SHP77 (cell line): Measurements from ENCODE around the gene S100A3.

Source experiments
- DNase-seq, 2 experiments: peaks; one replicate each; lab custom pipeline; 2025; lab: John Stamatoyannopoulos, UW

Gene S100A3

DNA sequence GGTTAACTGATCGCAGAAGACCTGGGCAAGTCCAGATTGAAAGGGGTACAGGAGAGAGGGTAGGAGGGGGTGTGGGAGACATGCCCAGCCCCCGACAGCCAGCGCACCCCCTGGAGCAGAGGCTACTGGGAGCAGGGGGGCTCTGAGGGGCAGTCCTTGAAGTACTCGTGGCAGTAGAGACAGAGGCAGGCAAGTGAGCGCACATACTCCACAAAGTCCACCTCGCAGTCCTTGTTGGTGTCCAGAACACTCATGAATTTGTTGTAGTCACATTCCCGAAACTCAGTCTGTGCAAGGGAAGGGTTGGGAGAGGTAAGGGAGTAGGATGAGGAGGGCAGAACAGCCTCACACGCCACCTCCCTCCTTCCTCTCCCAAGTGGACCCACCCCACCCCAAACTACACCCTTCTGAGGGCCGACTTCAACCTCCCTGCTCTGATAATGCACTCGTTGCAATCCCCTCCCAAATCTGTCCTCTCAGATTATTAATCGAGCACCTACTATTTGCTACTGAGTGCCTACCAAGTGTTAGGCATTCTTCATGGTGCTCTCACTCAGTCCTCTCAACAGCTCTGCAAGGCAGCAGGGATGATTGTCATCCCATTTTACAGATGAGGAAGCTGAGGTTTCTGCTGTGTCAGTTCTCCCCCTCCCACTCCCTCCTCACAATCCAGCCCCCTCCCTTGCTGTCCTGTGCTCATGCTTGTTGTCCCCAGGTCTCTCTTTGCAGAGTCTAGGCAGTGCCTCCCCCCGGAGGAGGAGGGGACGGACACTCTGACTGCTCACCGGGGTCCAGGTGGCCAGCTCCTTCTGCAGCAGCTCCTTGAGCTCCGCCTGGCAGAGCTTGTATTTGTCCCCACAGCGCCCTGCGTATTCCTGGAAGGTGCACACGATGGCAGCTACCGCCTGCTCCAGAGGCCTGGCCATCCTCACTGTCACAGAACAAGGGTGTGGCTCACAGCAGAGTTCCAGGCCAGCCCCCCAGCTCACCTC lies 1.2 kb downstream of the S100A3 start:
- no peak for DNase-seq

DNA sequence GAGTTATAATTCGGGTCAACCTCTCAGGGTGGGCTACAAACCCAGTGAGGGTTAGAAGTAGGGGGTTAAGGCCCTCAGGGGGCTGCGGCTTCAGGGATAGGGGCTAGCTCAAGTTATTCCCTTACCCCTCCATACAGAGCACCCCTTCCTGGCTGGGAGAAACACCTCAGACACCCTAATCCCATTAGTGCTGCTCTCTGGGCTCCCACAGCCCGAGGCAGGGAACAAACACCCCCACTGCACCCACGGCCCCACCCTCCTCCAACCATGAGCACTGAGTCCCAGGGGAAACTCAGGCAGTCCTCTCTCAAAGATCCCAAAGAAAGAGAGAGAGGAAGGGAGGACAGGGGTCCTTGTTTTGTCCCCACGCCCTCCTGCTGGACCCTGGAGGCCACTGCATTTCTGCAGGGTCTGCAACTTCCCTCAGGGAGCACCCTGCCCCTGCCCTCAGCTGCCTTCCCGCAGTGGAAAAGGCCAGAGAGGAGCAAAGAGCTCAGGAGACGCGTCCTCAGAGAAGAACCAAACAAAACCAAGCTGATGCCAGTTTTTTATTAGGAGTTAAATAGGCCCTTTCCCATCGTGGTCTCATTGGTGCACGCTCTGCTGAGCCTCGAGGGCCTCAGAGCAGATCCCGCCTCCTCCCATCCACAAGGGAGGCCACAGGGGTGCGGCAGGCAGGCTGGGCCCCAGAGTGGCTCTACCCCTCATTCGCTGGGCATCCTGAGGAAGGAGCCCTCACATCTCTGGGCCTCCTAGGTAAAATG lies 2.1 kb downstream of the S100A3 start:
- DNase-seq: no peak

DNA sequence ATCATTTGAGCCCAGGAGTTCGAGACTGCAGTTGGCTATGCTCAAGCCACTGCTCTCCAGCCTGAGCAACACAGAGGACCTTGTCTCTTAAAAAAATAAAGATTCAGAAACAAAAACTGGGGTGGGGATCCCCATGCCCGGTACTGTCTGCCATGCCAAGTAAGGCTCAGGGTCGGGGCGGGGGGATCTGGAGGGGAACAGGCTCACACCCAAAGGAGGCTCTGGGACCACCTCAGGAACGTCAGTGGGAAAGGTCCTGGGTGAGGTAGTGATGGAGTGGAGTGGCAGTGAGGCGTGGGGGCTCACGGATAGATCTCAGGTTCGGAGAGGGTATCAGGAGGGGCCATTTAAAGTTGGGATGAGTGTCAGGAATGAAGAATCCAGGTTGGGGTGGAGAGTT lies 2.7 kb downstream of the S100A3 start:
- no peak for DNase-seq

DNA sequence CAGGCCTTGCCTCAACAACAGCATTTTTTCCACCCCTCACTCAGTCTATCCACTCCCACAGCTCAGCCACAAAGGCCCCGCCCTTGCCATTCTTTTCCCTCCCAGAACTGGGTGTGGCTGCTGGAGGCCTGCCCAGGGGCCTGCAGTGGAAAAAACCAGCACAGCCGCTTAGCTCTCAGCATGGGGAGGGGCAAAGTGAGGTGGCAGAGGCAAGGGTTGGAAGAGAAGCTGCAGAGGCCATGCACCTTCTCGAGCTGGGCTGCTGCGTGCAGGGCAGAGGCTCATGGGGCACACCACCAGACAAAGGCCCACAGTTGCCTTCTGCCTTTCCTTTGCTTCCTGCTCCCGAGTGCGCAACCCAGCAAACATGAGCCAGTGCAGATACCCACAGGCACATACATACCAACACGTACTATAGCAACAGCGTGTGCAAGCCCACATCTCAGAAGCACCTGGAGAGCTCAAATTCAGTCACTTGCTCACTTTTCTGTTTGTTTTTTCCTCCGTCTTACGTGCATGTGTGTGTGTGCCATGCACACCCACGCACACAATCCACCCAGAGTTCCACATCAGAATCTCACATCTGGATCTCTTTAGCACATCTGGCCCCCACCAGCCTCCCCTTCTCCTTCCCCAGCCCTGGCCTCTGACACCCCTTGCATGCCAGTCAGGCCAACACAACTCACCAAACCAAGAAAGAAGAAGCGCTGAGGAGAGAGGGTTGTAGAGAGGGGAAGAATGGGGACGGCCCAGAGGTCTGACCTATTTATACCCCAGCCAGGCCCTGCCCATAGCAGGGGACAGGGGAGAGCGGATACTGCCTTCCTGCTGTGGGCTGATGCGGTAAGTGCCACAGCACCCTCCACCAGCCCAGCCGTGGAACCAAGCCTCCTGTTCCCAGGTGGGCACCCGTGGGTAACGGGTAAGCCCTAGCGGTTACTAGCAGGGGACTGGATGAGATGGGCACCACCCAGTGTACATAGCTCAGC lies 3.7 kb downstream of the S100A3 start, which contains the start of gene S100A4:
Gene S100A4 (minus strand): TSS at position 740 of the 989 bp plus-strand sequence. CDS start 1,012 bp downstream, outside the sequence.
- peak; percentile 99 for DNase-seq

DNA sequence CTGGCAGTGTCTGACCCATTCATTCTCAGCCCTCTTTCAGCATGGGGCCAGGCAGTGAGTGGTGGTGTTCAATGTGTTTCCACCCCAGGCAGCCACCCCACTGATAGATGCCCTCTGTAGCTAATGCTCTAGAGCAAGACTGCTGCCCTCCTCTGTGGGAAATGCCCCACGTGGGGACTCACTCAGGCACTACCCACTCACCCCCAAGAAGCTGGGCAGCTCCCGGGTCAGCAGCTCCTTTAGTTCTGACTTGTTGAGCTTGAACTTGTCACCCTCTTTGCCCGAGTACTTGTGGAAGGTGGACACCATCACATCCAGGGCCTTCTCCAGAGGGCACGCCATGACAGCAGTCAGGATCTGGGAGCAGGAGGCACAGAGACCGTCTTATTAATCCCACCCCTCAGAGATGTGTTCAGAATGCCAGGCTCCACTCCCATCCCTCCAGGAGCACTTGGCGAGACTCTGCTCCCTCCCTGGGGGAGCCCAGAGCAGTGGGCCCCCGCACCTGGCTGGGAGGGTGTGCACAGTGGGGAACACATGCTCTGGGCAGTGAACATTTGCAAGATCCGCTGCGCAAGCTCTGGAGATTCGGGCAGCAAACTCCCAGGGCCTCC lies 4.5 kb downstream of the S100A3 start:
- DNase-seq: no peak

DNA sequence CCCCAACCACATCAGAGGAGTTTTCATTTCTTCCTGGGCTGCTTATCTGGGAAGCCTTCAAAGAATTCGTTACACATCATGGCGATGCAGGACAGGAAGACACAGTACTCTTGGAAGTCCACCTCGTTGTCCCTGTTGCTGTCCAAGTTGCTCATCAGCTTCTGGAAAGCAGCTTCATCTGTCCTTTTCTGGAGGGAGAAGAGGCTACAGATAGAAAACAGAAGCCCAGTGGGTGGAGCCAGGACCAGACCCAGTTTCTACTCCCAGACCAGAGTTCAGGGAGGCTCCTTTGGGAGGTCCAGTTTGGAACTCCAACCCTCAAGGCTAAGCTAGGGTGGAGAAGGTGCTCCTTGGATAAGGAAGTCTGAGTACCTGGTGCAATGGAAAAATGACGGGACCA lies 5.3 kb downstream of the S100A3 start:
- no peak for DNase-seq

DNA sequence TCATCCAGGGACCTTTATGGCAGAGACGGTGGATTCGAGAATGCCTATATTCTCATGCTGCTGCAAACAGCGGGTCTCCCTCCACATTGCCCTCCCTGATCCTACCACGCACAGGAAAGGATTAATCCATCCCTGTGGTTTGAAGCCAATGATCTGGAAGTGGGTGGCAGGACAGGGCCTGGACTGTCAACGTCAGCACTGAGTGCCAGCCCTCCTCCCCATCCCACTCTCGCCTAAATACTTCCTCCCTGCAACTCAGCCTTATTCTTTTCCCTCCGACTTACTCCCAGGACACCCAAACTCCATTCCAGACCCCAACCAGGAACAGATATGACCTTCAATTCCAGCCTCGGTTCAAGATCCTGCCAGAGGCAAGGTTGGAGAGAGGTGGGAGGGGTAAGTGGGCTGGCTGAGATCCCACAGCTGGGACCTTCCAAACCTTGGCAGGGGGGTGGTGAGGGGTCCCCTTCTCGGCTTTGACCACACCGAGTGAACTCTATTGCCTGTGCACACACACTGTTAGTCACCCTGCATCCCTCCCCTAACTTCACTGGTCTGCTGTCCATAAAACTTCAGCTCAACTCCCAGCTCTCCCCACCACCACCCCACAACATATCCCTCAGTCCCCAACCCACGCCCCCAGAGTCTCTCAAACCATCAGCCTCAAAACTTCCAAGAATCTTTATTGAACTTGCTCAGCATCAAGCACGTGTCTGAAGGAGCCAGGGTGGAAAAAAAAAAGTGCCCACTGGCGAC lies 5.9 kb downstream of the S100A3 start:
- DNase-seq: no peak

DNA sequence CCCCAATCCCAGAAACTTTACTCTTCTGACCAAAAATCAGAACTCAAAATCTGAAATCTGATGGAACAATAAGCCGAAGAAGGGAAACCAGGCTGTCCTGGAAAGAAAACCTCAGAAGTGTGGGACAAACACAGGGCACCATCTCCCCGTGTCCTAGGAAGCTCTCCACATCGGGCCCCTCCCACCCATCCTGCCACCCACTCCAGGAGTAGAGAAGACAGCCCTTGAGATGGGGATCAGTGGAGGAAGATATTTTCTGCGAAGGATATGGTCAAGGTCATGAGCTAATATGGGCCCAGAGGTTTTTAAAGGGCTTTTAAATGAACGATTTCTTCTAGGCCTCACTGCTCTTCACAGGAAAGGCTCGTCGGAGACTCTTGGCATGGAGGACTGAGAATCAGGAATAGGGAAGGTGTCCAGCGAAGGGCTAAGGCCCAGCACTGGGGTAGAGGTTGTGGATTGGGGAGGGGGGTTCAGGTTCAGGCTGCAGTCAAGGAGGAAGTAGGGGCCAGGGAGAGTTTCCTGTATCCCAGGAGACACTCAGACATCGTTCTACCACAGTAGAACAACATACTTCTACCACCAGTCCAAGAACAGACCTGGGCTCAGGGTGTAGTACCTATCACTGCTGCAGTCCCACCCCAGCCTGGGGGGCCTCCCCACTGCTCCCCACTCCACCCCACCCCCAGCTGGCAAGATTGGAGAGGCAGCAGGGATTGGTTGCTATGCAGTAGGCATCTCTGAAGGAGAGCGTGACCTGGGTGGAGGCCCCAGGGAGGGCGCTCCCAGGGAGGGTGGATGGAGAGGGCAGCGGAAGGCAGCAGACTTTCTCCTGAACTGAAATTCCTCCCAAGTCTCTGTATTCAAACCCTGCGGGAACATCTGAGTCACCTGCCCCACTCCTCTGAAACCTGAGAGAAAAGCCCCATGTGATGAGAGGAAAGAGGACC lies 7.1 kb downstream of the S100A3 start:
- no peak for DNase-seq

DNA sequence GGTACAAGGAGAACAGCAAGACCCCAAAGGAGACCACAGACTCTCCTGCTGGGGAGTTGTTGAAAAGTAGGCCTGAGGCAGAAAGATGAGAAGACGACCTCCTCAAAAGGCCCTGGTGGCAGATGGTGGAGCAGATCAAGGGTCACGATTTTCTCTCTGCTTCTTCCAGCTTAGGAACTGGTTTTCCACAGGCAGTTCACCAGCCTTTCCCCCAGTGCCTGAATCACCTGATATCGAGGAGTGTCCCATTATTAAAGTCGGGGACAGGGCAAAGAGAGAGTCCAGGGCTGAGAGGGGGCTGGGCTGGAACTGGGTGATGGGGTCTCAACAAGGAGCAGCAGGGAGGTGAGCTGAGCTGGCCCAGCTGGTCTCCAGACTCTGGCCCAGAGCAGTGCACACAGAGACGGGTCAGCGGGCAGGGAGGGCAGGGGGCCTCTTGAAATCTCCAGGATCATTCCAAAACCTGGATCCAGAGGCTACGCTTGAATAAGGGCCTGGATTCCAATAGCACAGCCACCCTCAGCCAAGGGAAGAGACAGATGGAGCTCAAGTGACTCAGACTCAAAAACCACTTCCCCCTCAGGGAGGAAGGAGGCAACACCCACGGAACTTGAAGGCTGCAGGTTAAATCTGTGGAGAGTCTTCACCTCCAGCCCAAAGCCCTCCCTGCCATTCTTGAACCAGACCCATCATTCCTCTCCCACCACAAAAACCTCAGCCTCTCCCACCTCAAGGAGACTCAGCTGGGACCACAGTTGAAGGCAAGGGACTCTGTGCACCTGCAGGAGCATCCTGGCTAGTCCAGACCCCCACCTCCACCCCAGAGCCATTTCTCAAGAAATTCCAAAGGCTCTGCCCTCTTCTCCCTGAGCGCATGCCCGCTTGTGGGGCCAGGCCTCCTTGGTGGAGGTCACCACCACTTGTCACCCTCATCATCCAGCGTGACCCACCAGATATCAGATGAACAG lies 8.4 kb downstream of the S100A3 start, which contains the start of gene S100A5:
Gene S100A5 (minus strand): TSS at position 541 of the 968 bp plus-strand sequence. CDS start 743 bp downstream, outside the sequence.
- DNase-seq: no peak

DNA sequence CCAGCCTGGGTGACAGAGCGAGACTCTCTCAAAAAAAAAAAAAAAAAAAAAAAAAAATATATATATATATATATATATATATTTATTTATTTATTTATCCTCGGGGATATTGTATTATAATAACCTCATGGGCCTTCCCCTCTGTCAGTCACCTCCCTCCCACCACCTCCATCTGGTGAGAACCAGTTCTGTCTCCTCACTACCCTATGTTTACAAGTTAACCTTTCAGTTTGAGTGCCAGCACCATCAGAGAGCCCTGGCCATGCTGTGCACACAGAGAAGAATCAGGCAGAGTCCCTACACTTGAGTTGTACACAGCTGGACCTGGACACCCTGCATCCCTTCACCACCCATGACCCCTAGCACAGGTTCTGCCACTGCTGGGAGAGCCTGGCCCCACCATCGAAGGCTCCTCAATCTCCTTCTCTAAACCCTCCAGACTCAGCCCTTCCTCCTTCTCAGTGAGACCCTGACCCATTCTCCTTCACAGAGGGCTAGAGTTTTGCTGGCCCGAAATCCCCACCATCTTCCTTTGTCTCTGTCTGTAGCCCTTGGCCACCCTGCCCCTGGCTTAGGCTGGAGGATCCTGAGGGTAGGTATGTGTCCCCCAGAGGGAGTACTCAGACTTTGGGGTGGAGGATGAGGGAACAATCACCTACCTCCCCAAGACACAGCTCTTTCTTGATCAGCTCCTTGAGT lies 9.5 kb downstream of the S100A3 start:
- DNase-seq: no peak

DNA sequence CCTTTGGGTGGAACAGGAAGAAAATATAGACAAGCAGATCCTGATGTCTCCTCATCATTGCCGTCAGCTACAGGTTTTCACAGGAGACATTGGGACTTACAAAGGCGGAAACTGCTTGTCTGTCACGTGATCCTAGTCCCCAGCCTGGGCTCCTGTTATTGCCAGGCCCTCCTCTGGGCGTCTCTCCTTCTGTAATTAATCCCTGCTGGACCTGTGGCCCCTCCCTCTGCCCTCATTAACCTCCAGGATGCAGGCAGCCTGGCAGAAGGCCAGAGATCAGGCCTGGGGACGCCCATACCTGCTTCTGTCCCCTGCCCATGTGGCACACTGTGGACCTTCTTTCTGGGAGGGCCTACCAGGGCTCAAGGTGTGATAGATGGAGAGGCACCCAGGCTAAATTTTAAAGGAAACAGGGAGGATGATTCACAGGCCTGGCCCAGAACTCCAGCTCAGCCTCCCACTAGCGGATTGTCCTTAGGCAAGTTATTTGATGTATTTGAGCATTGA lies 10.7 kb downstream of the S100A3 start:
- DNase-seq: peak; percentile 60 to 83

DNA sequence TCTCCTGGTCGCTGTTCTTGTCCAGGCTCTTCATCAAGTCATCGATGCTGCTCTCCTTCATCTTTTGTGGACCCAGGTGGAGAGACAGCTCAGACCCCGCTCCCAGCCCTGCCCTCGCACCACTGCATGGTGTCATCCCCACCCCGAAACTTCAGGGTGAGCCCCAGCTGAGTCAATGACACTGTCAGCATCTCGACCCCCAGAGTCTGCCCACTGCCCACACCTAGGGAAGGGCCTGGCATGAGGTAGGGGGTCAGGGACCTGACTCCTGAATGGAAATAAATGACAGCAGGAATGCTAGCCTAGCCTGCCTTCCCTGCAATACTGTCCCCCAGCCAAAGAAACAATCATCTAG lies 11.7 kb downstream of the S100A3 start:
- DNase-seq: no peak

DNA sequence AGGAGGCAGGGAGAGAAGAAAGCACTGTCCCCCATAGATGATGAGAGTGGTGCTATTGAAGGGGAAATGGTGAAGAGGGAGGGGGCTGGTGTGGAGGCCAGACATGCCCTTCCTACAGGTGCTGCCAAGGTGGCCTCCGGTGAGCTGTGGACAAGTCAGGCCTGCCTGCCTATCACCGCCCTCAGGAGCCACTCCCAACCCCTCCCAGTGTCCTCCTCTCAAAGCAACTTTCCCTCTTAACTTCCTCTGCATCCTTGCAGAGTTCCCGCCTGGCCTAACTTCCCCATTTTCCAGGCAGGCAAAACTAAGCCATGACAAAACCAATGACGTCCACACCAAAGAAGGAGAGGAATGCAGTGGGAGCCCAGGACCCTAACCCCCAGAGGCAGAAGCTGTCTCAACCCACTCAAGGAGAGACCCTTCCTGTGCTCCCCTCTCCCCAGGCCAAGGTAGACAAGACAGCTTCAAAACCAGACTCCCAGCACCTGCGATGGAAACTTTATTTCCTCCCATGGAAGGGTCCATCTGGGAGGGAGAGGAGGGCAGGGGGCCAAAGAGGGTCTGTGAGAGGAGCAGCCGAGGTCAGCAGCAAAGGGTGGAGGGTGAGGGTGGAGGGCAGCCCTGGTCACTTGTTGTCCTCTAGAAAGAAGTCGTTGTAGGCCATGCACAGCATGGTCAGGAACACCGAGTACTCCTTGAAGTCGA lies 12.2 kb downstream of the S100A3 start:
- no peak for DNase-seq

DNA sequence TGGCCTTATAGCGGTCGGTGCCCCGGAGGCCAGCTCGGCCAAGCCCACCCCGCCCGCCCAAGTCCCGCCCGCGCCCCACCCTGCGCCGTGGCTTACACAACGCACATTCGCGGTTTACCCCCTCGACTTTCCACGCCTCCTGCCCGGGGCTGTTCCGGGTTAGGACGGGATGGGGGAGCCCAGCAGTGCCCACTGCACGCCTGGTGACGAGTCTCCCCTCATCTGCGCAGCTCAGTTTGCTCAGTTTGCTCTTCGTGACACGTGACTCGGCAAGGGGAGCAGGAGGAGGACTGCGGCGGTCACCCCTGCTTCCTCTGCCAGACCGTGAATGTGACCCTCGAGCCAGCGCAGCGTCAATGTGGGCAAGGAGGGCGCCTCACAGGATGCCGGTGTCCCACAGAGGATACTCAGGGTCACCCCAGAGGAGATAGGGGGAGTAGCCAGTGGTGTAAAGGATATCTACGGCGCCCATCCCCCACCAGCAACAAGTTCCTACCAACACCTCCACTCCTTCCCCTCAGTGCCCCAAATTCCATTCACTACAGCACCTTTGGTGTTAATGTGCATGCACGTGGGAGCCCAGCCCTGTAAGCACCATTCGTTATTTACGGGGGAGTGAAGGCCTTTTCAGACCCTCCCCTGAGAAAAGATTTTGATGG lies 12.9 kb downstream of the S100A3 start:
- DNase-seq: peak; percentile 74 to 88

DNA sequence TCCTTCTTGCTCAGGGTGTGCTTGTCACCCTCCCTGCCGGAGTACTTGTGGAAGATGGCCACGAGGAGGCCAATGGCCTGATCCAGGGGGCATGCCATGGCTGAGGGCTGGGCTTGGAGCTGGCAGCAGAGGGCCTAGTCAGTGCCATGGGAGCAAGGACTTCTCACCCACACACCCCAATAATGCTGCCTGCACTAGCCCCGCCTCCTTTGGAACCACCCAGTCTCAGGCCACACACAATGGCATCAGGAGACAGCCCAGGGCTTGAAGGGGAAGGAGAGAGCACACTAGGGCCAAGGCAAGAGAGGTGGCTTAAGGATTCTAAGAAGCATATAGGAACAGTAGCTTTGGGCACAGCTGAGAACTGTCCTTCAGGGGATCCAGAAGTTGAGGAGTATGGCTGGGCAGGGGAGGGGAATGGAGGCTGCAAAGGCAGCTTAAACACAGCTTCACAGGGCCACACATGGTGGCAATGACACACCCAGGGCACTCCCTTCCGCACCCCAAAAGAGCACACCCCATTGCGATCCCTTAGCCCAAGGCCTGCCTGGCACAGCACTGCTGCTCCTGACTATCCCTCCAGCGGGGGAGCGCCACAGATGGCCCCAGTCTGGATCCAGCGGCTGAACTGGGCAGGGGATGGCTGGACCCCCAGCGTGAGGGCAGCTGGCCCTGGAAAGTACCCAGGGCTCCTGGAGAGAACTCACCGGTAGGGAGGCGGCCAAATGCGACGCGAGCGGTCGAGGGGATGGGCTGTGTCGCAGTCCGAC lies 13.6 kb downstream of the S100A3 start, which contains the start of gene S100A6:
Gene S100A6 (minus strand): TSS at position 750 of the 770 bp plus-strand sequence. CDS start 652 bp downstream, at position 98.
- DNase-seq: no peak
